ENCODE results near the gene SLC17A6. TPM values are rescaled to one million over a fixed set of nuclear protein-coding genes. Genes with fewer than 3 reads are reported as not detected.

Gene SLC17A6
- total RNA-seq, 2 experiments from 2014 or later = not detected

DNA sequence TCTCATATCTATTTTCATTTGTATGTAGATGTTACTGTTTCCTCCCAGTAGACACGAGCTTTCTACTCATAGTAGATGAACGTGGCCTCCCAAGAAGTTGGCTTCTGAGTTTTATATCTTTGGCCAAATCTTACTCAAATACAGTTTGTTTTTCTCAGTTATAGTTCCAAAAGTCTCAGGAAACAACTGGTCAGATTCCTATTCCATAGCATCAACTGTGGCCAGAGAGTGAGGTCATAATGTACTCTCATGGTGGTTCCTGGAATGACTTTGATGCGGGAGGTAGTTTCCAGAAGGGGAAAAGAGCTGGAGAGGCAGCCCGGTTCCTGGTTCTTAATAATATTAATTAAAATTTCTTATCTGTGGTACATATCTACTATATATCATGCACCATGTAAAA is 77.3 kb downstream of the SLC17A6 start:
- ATAC-seq (no peak), DNase-seq (no peak)
- no peaks in the 10 kb centered on the region for H3K27me3 Mint-ChIP-seq
- no peaks in the 10 kb centered on the region for H3K36me3 Mint-ChIP-seq
- H3K9me3 Mint-ChIP-seq (ENCODE audit: low read depth) = no peaks in the 10 kb centered on the region
- H3K27ac Mint-ChIP-seq = no peak overlapping the region
- H3K4me1 Mint-ChIP-seq = no peaks in the 10 kb centered on the region
- CTCF ChIA-PET = interaction anchor here (1.3 kb wide), 1 partner anchor 14 kb away, joined by 4 read pairs; no protein-coding TSS in a partner anchor
- no peak overlapping the region for H3K4me3 Mint-ChIP-seq

DNA sequence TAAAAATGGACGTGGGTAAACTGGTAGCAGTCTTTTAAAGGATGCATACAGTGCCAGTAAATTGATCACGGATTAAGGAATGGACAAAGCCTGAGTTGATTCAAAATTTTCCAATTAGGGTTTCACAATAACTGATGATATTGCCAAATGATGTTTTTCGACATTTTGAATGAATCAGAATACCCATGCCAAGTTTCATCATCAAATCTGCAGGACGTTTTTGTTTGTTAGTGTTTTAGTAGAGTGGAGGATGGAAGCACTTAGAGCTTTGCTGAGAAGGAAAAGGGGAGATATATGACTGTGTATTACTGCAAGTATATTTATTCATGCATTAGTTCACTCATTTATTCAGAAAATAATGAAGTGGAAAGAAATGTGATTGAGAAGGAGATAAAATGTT is 78.3 kb downstream of the SLC17A6 start:
- CTCF ChIA-PET = no interaction called here

DNA sequence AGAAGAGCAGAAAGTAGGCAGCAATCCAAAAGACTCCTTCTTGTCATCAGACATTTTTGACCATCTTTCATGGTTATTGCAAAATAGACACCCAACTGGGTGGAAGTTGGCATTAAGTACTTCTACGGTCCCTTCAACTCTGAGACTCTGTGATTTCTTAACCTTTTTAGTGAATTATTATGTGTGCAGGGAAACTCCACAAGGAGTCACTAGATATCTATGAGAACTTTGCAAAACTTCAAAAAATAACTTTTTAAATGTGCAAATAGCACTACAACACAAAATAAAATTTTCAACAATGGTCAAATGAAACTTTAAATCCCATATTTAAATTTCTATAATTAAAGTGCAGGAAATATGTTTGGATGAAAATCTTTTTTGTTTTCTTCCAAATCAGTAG is 88.7 kb downstream of the SLC17A6 start:
- no peak overlapping the region for H3K27ac Mint-ChIP-seq
- H3K9me3 Mint-ChIP-seq (ENCODE audit: low read depth) = no peaks in the 10 kb centered on the region
- ATAC-seq (no peak), DNase-seq (no peak)
- CTCF ChIA-PET = no interaction called here
- H3K4me3 Mint-ChIP-seq = no peak overlapping the region
- no peaks in the 10 kb centered on the region for H3K4me1 Mint-ChIP-seq
- no peaks in the 10 kb centered on the region for H3K36me3 Mint-ChIP-seq
- H3K27me3 Mint-ChIP-seq = peaks cover 6% of the 10 kb centered on the region

More for the DNA sequence above, 78.3 kb downstream of the SLC17A6 start:
- Mint-ChIP-seq H3K4me1 (no peaks in the 10 kb centered on the region), H3K4me3 (no peak overlapping the region), H3K27me3 (no peaks in the 10 kb centered on the region), H3K9me3 (ENCODE audit: low read depth) (no peaks in the 10 kb centered on the region), H3K36me3 (no peaks in the 10 kb centered on the region), H3K27ac (no peak overlapping the region)
- ATAC-seq = no peak
- no peak for DNase-seq

Other genes with a start within 250 kb of the SLC17A6 start
- gene ANO5, start 145.3 kb upstream of the SLC17A6 start, total RNA-seq = under 1 TPM; 0.12 to 0.16 TPM

Data from activated CD8-positive, alpha-beta memory T cell treated with anti-CD3 and anti-CD28 coated beads, Interleukin-2, amount 10 ng/mL, durations not matched to agents 7 days and 5 days (primary cell).